GM18519 (cell line): ENCODE measurements around the gene TBX1.
"Not testable (repeated sequence)": the region's sequence is repeated elsewhere in the genome, so short reads cannot be mapped to it uniquely, and the experiment has no call there.

ENCODE experiments used
- ATAC-seq: cut with Tn5 transposase; IDR thresholded peaks from one replicate; pipeline ENCODE4 v1.9.1; 2021; ENCODE audit warnings: mild to moderate bottlenecking, moderate library complexity; ENCODE audit not compliant: unreplicated experiment, low FRiP score

The TBX1 gene

GRCh38 chr22:19722982-19723231, 37.7 kb upstream of the TBX1 start:
- no peak for ATAC-seq

DNA sequence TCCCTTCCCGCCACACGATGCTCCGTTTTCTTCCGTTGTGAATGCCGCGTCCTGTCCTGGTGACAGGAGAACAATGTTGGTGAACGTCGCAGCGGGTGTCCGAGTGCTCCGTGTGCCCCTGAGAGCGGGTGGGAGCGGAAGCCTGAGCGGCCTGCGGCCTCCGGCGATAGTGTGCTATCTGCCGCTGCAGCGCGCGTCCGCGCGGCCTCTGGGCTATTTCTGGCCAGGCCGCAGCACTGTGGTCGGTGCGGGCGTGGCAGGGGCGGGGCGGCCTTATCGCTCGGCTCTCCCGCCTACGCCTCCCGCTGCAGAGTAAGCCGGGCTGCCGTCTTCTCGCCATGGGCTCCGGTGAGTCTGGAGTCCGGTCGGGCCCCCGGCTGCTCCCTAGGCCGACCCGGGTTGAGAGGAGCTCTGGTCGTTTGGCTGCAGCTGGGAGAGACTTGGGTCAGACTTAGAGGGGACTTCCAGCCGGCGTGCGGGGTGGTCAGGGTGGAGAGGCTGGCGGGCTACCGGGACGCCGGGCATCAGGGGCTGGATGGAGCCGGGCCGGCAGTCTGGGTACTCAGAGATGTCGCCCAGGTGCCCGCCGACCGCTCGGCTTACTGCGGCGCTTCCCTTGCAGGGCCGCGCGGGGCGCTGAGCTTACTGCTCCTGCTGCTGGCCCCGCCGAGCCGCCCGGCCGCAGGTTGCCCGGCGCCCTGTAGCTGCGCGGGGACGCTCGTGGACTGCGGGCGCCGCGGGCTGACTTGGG, 37.2 kb upstream of the TBX1 start, which contains the start of gene GP1BB:
Gene GP1BB, plus strand, starts transcription at position 308 of the 751 bp plus-strand sequence. Its CDS starts 31 bp downstream, at position 339.
- no peak for ATAC-seq

GRCh38 chr22:19723983-19724827, 36.4 kb upstream of the TBX1 start:
- no peak for ATAC-seq

GRCh38 chr22:19724927-19725661, 35.5 kb upstream of the TBX1 start:
- no peak for ATAC-seq

DNA sequence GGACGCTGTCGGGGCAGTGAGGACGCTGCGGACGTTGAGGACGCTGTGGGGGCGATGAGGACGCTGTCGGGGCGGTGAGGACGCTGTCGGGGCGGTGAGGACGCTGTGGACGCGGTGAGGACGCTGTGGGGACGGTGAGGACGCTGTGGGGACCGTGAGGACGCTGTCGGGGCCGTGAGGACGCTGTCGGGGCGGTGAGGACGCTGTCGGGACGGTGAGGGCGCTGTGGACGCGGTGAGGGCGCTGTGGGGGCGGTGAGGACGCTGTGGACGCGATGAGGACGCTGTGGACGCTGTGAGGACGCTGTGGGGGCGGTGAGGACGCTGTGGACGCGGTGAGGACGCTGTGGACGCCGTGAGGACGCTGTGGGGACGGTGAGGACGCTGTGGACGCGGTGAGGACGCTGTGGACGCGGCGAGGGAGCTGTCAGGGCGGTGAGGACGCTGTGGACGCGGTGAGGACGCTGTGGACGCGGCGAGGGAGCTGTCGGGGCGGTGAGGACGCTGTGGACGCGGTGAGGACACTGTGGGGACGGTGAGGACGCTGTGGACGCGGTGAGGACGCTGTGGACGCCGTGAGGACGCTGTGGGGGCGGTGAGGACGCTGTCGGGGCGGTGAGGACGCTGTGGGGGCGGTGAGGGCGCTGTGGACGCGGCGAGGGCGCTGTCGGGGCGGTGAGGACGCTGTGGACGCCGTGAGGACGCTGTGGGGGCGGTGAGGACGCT, 34.4 kb upstream of the TBX1 start:
- ATAC-seq = not testable (repeated sequence)

DNA sequence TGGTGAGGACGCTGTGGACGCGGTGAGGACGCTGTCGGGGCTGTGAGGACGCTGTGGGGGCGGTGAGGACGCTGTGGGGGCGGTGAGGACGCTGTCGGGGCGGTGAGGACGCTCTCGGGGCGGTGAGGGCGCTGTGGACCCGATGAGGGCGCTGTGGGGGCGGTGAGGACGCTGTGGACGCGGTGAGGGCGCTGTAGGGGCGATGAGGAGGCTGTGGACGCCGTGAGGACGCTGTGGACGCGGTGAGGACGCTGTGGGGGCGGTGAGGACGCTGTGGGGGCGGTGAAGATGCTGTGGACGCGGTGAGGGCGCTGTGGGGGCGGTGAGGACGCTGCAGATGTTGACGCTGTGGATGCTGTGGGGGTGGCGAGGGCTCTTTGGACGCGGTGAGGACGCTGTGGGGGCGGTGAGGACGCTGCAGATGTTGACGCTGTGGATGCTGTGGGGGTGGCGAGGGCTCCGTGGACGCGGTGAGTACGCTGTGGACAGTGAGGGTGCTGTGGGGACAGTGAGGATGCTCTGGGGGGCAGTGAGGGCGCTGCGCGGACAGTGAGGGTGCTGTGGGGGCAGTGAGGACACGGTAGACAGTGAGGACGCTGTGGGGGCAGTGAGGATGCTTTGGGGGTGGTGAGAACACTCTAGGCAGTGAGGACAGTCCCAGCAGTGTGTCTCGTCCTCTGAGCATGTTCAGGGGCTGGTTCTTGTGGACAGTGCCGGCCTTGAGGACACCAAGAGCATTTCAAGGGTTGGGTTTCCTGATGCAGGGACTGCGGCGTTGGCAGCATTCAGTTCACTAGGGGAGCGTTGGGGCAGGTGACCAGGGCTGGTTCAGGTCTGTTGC, 33.0 kb upstream of the TBX1 start:
- ATAC-seq = no peak

GRCh38 chr22:19728271-19728670, 32.3 kb upstream of the TBX1 start:
- ATAC-seq = no peak

GRCh38 chr22:19728836-19729235, 31.7 kb upstream of the TBX1 start:
- ATAC-seq = no peak

DNA sequence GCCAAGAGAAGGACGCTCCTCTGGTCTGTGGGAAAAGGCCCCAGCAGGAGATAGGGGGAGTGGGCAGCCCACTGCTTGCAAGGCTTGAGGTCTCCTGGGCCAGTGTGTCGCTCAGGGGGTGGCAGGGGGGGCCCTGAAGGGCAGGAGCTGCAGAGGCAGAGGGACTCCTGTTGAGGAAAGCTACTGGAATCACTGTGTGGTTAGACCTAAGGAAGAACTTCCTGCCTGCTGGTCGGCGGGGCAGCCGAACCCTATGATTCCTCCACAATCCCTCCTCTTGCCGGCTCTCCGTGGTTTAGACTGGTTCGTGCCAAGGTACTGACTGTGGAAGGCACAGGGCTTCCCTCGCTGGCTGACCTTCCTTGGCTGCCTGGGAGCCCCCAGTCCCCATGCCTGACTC, 31.1 kb upstream of the TBX1 start:
- ATAC-seq = no peak

- no peak for ATAC-seq
Observed at GRCh38 chr22:19730198-19730597, 30.4 kb upstream of the TBX1 start.

- ATAC-seq = no peak
Observed at GRCh38 chr22:19730655-19731360, 29.8 kb upstream of the TBX1 start.

- no peak for ATAC-seq
Observed at GRCh38 chr22:19731361-19732135, 29.0 kb upstream of the TBX1 start.

- no peak for ATAC-seq
Observed at GRCh38 chr22:19732403-19733113, 28.0 kb upstream of the TBX1 start.

DNA sequence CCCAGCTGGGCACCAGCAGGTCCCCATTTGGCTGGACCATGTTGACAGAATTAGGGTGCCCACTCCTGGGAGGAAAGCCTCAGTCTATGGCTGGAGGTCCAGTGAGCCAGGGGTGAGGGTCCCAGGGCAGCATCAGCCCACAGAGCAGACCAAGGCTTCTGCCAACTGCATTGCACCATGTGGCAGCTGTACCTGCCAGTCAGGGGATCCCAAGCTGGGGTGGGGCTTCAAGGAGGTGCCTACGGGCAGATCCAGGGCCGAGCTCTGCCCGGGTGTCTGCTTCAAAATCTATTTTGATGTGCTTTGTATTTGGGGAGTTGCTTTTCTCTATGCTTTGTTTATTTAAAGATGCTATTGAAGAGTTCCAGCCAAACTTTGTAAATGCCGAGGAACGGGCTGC, 26.8 kb upstream of the TBX1 start:
- no peak for ATAC-seq

GRCh38 chr22:19734163-19734562, 26.4 kb upstream of the TBX1 start:
- no peak for ATAC-seq

GRCh38 chr22:19734837-19735382, 25.7 kb upstream of the TBX1 start:
- no peak for ATAC-seq

- ATAC-seq = no peak
Observed at GRCh38 chr22:19735665-19736510, 24.7 kb upstream of the TBX1 start.
